Measurements from ENCODE around the gene RAET1L.
A peak's percentile ranks its signal among the peaks of the same experiment; 100 is the strongest.
"Not testable (repeated sequence)": the region's sequence is repeated elsewhere in the genome, so short reads cannot be mapped to it uniquely, and the experiment has no call there.

RAET1L gene

DNA sequence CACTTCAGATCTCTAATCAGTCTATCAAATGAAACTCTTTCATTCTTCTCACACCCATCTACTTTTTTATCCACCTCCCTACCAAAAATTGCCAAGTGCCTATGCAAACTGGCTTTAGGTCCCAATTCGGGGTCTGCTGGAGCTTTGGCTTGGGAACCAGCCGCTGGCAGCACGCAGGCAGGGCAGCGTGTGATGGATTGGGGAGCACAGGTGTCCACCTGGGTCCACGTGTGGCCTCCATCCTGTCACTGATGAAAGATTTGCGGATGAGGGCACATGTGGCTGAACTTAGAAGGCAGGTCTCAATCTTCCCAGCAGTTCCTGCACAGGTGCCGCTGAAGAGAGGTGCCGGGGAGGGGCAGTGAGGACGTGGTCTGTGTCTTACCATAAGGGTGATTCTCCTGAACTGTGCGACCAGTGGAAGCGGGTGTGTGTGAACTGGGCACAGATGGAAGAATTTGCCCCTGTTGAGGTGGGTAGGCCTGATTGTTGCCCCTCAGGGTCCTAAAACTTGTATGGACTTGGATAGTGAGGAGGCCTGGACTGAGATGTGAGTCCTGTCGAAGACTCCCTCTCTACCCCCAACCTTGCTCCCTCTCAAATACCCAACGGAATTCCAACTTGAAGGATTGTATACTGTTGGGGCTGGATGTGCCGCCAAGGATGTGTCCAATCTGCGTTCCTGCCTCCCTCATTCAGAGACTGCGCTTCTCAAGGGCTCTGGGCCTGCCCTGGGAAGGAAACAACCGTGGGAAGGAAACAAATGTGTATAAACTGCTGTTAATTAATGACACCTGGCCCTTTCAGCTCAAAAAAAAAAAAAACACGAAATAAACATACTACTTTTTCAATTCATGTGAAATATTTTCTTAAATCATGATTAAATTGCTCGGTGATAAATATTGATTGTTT is 18.4 kb upstream of the RAET1L start:
- DNase-seq, result no peak

DNA sequence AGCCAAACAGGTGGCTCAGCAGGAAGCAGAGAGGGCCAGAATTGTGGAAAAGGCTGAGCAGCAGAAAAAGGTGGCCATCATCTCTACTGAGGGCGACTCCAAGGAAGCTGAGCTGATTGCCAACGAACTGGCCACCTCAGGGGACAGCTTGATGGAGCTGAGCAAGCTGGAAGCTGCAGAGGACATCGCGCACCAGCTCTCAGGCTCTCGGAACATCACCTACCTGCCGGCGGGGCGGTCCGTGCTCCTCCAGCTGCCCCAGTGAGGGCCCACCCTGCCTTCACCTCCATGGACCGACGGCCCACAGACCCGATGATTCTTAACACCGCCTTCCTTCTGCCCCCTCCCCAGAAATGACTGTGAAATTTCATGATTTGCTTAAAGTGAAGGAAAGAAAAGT is 17.8 kb upstream of the RAET1L start:
- DNase-seq, result no peak

DNA sequence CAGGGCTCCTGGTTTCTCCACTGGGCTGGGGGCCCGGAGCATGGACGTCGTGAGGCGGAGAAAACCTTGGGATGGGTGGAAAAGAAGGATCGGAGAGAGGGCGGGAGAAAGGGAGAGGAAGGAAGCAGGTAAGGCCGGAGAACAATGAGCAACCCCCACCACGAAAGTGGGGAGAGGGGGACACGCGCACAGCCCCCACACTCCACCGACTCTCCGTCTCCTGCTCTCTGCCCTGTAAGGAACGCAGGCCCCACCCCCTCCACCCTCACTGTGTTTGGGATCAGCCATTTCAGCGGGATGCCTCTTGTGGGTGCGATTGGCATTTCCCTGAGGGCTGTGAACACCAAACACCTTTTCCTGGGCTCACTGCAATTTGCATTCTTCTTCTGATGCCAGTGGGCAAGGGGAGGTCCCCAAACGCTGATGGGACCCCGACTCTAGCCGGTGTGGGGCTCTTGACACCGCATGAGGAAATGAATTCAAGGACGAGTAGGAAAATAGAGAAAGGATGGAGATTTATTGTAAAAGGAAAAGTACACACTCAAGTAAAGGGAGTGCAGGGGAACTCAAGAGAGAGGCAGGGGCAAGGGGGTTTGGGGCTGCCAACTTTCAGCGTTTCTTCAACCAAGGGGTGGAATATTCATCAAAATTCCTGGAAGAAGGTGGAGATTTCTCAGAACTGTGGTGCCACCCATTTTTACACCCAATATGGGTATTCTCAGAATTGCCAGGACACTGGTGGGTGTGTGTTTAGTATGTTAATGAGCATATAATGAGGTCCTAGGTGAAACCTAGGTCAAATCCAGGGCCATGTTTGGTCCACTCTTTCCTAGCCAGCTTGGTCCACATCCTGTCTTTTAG is 13.1 kb upstream of the RAET1L start:
- no peak for DNase-seq

DNA sequence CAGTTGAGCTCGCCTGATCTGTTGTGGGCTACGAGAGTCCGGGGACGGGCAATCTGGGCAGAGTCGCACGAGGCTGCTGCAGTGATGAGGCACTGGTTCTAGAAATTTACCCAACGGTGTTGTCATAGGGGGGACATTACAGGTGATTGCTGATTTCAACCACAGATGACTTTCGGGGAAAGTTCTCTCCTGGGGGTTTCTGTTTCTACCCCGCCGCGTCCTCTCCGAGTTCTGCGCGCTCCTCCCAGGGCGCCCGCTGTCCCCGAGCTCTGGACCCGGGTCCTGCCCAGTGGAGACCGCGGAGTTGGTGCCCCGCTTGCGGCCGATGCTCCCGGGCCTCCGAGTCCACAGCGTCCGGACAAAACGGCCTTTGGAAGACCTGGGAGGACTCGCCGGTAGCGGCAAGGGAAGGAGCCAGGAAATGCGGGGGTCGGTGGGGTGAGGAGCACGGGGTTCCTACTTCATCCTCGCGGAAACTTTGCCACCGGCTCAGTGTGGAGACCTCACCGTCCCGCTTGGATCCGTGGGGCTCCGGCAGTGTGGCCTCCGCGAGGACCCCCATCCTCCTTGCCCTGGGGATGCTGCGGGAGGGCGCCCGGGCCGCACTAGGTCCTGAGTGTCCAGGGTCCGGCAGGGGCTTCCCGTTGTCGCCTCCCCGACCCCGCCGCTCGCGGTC is 12.3 kb upstream of the RAET1L start:
- no peak for DNase-seq

DNA sequence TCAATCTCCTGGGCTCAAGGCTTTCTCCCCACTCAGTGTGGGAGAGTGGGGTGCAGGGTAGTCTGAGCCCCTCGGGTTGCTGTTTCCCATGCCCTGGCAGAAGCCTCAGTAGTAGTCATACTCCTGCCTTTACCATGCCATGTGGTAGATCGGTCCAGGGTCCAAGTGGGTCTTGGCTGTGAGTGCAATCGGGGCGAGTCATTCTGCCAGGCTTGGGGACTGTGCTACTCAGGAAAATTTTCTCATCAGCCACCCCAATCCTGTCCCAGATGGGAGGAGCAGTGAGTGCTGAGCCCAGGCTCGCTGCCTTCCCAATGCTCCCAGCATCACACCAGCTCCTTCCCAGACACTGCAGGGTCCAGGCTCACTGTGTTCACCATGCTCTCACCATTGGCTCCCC is 10.7 kb upstream of the RAET1L start:
- DNase-seq, result no peak

DNA sequence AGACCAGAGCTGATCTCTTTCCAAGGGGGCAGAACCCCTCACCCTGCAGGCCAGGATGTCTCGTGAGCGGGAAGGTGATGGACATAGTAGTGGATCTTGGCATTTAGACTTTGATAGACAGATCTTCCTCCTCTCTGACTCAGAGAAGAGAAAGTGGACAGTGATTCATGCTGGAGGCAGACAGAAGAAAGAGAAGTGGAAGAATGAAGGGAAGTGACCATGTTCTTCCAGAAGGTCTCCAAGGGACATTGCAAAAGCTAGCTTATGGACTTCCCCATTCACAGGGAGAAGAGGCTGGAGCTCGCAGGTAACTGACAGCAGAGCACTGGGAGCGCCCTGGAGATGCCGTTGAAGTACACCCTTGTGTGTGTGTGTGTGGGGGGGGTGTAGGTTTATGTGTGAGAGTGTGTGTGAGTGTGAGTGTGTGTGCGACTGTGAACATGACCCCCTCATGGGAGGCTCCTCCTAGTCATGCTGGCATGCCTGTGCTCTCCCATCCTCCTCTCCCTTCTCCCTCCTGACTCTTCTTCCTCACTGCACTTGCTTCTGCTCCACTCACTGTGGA is 8.0 kb upstream of the RAET1L start:
- no peak for DNase-seq

DNA sequence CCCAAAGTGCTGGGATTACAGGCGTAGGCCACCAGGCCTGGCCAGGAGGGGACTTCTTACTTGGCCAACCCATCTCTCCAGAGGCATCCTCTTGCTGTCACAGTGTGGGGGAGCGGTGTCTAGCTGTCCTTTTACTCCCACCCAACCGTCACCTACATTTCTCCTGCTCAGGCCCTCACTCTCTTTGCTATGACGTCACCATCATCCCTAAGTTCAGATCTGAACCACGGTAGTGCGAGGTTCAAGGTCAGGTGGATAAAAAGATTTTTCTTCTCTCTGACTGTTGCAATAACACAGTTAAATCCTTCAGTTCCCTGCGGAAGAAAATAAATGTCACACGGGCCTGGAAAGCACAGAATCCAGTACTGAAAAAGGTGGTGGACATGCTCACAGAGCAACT is 7.3 kb upstream of the RAET1L start:
- DNase-seq, result no peak

DNA sequence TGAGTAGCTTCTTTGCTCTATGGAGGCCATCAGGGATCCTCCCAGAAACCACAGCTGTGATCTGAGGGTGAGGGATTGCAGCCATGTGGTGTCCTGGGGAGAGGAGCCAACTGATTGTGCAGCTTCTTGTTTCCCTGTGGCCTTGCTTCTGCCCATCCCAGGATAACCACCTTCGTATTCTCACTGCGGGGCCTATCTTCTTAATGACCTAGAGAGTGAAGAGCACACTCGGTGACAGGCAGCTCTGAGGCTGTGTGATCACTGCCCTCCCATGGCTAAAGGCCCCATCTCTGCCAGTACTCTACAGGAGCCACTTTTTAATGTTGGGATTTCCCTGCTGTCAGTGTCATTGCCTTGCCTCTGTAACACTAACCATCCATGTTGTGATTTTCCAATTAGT is 5.3 kb upstream of the RAET1L start:
- no peak for DNase-seq

DNA sequence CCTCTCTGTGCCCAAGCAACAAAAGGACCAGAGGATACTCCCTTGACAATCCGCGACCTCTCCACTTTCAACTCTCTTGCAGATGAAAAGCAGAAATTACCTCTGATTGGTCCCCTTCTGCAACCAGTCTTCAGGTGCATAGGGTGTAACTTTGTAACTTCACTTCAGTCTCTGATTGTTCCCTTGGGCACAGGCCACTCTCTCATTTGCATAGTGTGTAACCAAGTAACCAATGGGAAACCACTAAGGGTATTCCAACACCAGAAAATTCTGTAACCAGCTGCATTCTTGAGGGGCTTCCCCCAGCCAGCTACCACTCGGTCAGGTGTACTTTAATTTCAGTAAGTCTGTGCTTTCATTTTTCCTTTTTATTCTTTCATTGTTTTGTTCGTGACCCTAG is 4.4 kb upstream of the RAET1L start:
- no peak for DNase-seq

DNA sequence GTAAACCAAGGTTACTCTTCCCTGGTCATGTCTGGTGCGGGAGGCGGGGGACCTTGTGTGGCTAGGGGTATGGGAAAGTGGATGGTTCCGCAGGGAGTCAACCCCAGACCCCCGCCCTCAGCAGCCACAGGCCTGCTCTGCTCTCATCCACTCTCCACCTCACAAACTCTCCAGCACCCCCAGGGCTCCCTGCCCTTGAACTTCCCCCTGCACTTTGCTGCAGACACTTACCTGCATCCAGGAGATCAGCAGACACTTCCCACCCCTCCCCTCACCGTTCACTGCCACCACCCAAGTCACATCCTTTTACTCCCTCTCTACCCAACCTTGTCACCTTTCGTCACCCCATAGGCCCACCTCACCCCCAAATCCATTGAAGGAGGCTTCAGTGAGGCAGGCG is 3.9 kb upstream of the RAET1L start:
- DNase-seq, result no peak

DNA sequence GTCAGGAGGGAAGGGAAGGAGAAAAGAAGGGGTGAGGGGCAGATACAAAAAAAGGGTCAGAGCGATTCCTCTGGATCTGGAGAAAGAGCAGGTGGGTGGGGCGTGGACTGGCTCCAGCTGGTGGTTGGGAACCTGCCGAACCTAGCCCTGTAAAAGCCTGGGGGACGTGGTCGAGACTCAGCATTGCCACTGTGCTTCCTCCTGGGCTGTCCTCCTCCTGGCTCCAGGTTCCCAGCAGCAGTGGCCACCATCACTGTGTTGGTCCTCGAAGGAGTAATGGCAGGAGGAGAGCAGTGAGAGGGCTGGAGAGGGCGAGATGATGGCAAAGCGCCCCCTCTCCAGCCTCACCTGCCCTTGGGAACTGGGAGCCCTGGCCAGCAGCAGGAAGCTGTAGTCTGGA is 3.5 kb upstream of the RAET1L start:
- no peak for DNase-seq

DNA sequence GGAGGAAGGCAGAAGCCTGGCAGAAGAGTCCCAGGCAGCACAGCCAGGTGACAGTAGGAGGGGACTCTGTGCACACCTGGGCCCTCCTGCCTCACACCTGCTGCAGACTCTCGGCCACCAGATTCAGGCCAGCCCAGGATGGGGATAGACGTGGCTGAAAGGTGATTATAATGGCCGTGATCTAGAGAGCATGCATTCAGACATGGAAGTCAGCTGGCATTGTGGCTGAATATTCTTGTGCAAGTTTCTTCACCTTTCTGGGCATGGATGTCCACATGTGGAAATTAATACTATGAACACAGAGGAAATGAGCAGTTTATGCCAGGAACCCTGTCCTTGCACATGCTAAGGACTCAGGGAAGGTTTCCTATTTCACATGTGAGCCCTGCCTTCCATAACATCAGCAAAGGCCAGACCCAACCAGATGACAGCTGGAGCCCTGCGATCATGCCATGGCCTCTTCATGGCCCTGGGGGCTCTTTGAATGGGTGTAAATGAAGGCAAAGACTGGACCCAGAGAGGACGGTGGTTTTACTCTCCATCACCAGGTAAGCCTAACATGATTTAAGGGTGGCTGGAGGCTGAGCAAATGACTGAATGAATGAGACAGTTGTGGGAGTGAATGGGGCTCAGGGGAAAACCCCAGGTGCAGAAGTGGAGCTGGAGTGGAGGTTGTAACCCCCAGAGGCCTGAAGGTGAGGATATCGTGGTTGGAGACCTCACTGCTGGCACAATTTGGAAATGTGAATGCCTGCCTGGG is 2.7 kb upstream of the RAET1L start:
- no peak for DNase-seq

DNA sequence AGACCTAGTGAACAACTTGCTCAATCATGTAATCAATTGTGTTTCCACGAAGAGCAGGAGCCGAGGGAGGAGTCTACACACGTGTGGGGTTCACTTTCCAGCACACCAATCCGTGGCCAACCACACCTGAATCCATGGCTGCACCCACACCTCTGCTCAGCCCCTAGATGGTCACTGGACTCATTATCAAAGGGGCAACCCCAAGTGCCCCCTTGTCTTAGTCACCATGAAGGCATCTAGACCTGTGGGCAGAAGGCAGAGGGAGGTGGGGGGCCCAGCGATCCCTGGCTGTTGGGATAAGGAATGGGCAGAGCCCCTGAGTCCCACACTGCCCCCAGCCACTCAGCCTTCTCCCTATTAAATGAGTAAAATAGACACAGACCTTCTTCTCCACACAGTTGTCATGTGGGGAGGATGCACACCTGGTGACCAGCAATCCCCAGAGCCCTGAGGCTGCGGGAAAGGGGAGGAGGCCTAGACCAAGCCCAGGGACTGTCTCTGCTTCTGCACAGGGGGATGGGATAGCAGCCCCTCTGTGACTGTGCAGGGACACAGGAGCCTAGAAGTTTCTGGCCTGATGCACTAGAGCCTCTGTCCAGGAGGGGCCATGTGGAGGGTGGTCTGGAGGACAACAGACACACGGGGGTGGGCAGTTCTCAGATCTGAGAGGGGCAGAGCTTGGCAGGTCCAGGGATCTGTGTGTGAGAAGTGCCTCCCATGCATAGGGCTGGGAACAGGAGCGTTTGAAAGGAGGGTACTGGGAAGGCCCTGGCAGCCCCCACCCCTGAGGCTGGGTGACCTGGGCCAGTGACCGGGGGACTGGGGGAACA is 1.9 kb upstream of the RAET1L start:
- DNase-seq, result no peak

DNA sequence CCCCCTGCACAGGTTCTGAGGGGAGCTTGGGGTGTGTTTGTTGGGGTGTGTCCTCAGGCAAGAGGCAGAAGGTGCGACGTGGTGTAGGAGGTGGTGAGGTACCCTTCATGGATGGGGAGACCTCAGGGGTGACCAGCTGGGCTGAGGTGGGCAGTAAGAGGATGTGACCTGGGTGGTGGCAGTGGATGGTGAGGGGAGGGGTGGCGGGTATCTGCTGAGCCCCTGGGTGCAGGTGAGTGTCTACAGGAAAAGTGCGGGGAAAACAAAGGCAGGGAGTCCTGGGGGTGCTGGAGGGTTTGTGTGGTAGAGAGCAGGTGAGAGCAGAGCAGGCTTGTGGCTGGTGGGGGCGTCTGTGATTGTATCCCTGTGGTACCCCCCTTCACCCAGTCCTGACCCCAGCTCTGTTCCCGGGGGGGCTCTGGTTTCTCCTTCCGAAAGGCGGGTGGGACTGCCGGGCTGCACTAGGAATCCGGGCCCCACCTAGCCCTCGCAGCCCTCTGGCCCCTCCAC is 631 bp downstream of the RAET1L start:
- no peak for DNase-seq

DNA sequence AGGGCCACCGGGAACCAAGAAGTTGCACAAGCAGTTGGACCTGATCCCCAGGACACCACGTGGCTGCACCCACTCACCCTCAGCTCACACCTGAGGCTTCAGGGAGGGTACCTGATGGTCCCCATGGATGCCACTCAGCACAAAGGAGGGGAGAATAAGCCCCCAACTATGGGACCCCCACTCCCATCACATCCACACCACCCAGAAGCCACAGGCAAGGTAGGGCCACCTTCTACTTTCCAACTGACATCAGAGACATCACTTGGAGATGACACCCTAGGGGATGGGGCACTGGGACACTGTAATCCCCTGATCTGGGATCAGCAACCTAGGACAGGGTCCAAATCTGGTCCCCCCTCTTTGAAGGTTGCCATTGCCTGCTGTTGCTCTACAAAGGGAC is 1.3 kb downstream of the RAET1L start:
- DNase-seq, result not testable (repeated sequence)

DNA sequence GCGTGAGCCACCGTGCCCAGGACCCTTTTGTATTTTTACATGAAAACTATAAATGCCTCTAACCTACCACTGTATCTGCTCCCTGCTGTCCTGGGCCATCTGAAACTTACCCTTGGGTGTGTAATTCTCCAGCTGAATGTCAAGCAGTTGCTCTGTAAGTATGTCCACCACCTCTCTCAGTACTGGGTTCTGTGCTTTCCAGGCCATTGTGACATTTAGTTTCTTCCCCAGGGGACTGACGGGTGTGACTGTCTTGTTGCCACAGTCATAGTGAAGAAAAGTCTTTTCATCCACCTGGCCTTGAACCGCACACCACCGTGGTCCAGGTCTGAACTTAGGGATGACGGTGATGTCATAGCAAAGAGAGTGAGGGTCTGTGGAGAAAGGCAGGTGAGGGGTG is 3.5 kb downstream of the RAET1L start:
- not testable (repeated sequence) for DNase-seq

DNA sequence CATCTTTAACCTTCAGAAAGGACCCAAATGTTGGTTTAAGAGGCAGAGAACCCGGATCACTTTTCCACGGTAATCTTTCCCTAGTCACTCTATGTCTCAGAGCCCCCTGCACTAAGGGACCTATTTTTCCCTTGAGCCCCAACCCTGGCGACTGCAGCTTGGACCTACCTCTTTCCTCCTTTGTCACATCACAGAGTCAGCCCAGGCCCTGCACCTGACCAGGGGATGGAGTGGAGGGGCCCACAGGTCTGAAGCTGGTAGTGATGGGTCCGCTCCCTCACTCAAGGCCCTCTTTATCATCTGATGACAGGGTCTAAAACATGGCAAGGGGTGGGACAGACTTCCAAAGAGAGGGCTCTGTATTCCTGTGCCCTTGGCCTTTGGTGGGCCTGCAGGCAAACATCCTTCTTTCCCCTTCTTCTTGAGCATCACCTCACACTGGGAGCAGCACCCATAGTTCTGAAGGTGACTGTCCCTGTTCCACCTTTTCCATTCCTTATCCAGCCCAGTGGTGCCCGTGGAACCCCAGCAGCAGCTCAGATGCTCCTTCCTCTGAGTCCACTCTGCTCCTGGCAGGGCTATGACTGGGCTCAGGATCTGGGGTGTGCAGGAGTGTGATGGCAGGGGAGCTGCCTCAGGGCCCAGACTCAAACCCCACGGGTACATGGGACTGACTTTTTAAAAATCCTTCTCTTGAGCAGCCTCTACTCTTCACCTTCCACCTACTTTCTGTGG is 6.3 kb downstream of the RAET1L start:
- no peak for DNase-seq

DNA sequence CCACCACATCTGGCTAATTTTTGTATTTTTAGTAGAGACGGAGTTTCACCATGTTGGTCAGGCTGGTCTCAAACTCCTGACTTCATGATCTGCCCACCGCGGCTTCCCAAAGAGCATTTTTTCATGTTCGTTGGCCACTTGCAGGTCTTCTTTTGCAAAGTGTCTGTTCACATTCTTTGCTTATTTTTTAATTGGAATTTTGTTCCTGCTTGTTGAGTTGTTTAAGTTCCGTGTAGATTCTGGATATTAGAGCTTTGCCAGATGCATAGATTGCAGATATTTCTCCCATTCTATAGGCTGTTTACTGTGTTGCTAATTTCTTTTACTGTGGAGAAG is 8.2 kb downstream of the RAET1L start:
- DNase-seq, result not testable (repeated sequence)

DNA sequence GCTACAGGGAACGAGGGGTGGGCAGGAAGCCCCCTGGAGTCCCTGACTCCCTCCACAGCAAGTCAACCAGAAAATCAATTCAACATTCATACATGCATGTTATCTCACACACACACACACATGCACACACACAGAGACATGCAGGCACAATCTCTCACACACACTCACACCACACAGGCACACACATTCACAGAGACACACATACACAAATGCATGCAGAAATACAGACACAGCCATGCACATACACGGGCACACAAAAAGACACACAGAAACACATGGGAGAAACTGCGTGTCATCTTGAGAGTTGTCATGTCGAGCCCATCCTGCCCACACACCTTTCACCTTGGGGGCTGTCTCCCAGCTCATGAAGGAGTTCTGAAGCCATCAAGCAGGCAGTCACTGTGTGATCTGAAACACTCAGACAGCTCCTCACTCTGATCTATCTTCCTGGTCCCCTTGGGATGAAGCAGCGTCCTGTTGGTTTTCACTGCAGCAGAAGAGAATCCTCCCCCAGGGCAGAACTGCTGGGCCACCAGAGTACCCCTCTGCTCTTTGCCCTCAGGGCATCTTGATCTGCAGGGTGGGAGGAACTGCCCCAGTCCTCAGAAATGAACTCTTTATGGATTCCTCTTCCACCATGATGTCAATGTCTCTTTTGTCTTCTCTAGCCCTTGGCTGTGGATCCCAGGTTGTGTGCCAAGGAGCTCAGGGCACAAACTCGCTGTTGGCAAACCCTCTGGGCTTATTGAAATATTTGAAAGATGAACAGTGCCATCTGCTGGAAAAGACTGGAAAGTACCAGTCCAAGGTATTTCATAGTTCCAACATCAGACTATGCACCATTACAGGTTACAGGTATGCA is 8.8 kb downstream of the RAET1L start:
- DNase-seq, result peak; percentile 55
